Dermis blood vessel endothelial cell (primary cell): ENCODE measurements around the gene PKN1. TPM values are rescaled to one million over a fixed set of nuclear protein-coding genes. Genes with fewer than 3 reads are reported as not detected.
A peak's percentile ranks its signal among the peaks of the same experiment; 100 is the strongest.

ENCODE experiments used
- DNase-seq: peaks from one replicate; pipeline ENCODE4 v3.0.0; 2010
- total RNA-seq: library from RNA; depleted of rRNA; stranded (reverse); fragments of >200 nt; gene quantifications from 2 replicates; pipeline ENCODE4 v1.2.3, GENCODE V29; 2014

PKN1 gene
- total RNA-seq, 1 donor from 2014 or later: 282 TPM

DNA sequence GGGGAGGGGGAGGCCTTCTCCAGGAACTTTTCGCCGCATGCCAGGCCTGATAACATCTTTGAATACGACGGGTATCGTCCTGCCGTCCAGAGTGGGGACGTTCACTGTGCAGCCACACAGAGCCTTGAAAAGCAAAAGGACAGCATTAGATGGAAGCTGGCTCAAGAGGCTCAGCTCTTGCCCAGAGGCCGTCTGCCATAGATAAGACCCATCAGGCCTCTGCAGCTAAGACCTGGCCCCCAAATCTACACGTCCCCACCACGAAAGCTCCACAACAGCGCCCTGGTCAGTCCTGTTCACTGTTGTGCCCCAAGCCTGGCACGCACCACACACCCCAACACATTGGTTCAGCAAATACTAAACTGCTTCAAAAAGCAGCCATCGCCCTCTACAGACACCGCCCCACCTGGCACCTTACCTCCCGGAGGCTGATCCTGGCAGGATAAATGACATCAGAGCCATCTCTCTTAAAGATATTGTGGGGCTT is 83.0 kb downstream of the PKN1 start:
- no peak for DNase-seq

GRCh38 chr19:14516746-14517438 is 83.8 kb downstream of the PKN1 start:
- DNase-seq: no peak

DNA sequence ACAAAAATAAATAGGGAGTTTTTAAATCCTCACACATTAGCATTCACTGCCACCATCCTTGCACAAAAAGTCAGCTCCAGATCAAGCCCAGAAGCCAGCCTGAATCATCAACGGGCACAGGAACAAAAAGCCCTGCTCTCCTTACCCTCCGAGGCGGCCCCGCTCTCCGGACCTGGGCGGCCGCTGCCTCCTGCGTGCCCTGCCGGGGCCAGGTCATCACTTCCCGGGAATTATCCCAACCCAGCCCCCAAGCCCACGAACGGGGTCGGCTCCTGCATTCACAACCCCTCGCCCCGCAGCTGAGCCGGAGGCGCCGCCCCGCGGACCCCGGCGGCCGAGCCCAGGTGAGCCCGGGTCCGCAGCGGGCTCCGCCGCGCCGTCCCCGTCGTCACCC is 84.3 kb downstream of the PKN1 start:
- peak; percentile 67 for DNase-seq

DNA sequence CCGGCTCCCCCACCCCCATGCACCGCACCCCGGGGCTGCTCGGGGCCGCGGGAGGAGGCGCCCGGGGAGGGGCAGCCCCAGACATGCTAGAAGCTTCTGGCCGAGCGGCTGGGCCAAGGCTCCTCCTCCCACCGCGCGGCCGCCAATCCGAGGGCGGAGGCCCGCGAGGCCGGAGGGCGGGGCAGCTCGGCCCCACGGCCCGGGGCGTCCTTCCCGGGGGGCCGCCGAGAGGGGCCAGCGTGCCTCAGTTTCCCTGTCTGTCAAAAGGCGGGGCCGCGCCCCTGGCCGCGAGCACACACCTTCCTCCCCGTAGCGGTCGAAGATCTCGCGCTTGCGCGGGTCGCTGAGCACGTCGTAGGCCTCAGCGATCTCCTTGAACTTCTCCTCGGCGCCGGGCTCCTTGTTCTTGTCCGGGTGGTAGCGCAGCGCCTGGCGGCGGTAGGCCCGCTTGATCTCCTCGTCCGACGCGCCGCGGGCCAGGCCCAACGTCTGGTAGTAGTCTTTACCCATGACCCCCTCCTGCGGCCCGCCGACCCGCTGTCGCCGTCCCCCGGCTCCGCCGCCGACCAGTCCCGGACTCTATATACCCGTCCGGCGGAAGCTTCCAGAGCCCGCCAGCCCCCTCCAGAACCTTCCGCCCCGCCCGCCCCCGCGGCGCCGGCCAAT is 84.9 kb downstream of the PKN1 start, which contains the start of gene DNAJB1:
TSS of gene DNAJB1 (minus strand) at position 558 of the 666 bp plus-strand sequence. CDS start at position 510, 48 bp downstream.
- peak; percentile 83 for DNase-seq

- no peak for DNase-seq
These were observed 86.2 kb downstream of the PKN1 start for GRCh38 chr19:14519245-14519859.

DNA sequence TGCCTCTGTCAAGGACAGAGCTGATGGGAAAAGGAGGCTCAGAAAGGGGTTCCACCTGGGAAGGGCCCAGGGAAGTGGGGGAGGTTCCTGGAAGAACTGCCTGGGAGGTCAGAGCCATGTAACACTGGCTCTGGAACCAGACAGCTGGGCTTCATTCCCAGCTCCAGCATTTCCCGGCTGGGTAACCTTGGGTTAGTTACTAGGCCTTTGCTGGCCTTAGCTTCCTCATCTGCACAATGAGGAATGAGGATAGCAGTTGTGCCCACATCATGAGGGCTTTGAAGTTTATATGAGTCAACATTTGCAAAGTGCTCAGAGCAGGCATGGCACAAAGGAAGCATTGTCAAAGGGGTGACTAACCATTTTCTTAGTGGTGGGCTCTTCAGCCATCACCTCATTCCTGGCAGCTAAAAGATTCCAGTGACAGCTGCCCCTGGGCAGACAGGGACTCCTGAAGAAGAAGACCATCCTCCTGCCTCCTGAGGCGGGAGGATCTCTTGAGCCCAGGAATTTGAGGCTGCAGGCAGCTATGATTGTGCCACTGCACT is 86.8 kb downstream of the PKN1 start:
- DNase-seq: peak; percentile 78

DNA sequence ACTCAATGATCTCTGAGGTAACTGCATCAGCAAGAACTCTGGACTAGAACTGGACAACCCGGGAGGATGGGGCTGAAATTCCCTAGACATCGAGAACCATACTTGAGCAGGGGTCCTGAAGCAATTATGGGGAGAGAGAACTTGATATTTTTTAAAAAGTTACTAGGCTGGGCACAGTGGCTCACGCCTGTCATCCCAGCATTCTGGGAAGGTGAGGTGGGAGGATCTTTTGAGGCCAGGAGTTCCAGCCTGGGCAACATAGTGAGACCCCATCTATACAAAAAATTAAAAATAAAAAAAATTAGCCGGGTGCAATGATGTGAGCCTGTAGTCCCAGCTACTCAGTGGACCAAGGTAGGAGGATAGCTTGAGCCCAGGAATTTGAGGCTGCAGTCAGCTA is 87.4 kb downstream of the PKN1 start:
- DNase-seq: no peak

Other genes starting within 250 kb of the PKN1 start
- gene ADGRL1, start 227.1 kb upstream of the PKN1 start, total RNA-seq: 5.1 and 6.3 TPM in 2 replicates
- 5.3 and 12.7 TPM in 2 replicates for gene ADGRE5, start 51.9 kb upstream of the PKN1 start, total RNA-seq
- 104 and 123 TPM in 2 replicates for gene DDX39A, start 14.0 kb upstream of the PKN1 start, total RNA-seq
- gene PTGER1, start 42.0 kb downstream of the PKN1 start, total RNA-seq: 0.17 and 0.42 TPM in 2 replicates
- gene GIPC1, start 62.8 kb downstream of the PKN1 start, total RNA-seq: 175 and 182 TPM in 2 replicates
- gene DNAJB1, start 85.1 kb downstream of the PKN1 start, total RNA-seq: 29.5 and 39.5 TPM in 2 replicates
- gene TECR, start 96.3 kb downstream of the PKN1 start, total RNA-seq: 17.0 and 25.5 TPM in 2 replicates
- gene NDUFB7, start 138.8 kb downstream of the PKN1 start, total RNA-seq: 199 and 268 TPM in 2 replicates
- not detected in 2 replicates for gene CLEC17A, start 149.8 kb downstream of the PKN1 start, total RNA-seq
- not detected in 2 replicates for gene ADGRE3, start 241.5 kb downstream of the PKN1 start, total RNA-seq